HepG2 (cell line): ENCODE data around the gene RING1. TPM values are rescaled to one million over a fixed set of nuclear protein-coding genes. Genes with fewer than 3 reads are reported as not detected.
A peak's percentile ranks its signal among the peaks of the same experiment; 100 is the strongest.

Experiments used
- ATF1 ChIP-seq: IDR thresholded peaks from 2 replicates; pipeline ENCODE4 v1.6.1; 2016; ENCODE audit warnings: mild to moderate bottlenecking, control low read depth
- ATF7 ChIP-seq, 2 experiments: fragments of 450-650 bp in 1 of 2; sonication (generic) in 1 of 2; formaldehyde crosslinking in 1 of 2; IDR thresholded peaks; 2 replicates each; pipeline versions ENCODE4 v1.4.0 to v1.6.1; 2016 to 2020; ENCODE audit warnings: antibody characterized with exemption in 1 of 2, mild to moderate bottlenecking in 1 of 2, missing genetic modification reagents in 1 of 2
- BORCS8-MEF2B ChIP-seq: sonication (generic); formaldehyde crosslinking; IDR thresholded peaks from 2 replicates; pipeline ENCODE4 v1.8.0; 2022; ENCODE audit warnings: mild to moderate bottlenecking, missing genetic modification reagents
- CBFB ChIP-seq: sonication (generic); formaldehyde crosslinking; IDR thresholded peaks from 2 replicates; pipeline ENCODE4 v1.4.0; 2020; ENCODE audit warnings: missing genetic modification reagents
- FOXO1 ChIP-seq: sonication (generic); formaldehyde crosslinking; IDR thresholded peaks from 2 replicates; pipeline ENCODE4 v1.4.0; 2020; ENCODE audit warnings: missing genetic modification reagents
- HNF1B ChIP-seq: sonication (generic); formaldehyde crosslinking; IDR thresholded peaks from 2 replicates; pipeline ENCODE4 v1.5.1; 2020; ENCODE audit warnings: mild to moderate bottlenecking, moderate library complexity, missing genetic modification reagents
- KDM2A ChIP-seq: sonication (generic); formaldehyde crosslinking; IDR thresholded peaks from 2 replicates; pipeline ENCODE4 v1.4.0; 2020; ENCODE audit warnings: low read depth, missing genetic modification reagents, borderline replicate concordance
- LRRFIP1 ChIP-seq: sonication (generic); formaldehyde crosslinking; conservative IDR thresholded peaks from 2 replicates; pipeline ENCODE4 v1.4.0; 2020; ENCODE audit warnings: missing genetic modification reagents
- PBX2 ChIP-seq: IDR thresholded peaks from 2 replicates; pipeline ENCODE4 v1.6.1; 2016; ENCODE audit warnings: control low read depth
- PHF21A ChIP-seq: sonication (generic); formaldehyde crosslinking; IDR thresholded peaks from 2 replicates; pipeline ENCODE4 v1.5.0; 2020; ENCODE audit warnings: mild to moderate bottlenecking, missing genetic modification reagents
- SIX4 ChIP-seq: sonication (generic); formaldehyde crosslinking; IDR thresholded peaks from 2 replicates; pipeline ENCODE4 v1.4.0; 2020; ENCODE audit warnings: missing genetic modification reagents
- SOX13 ChIP-seq, 3 experiments: fragments of 450-650 bp in 1 of 3; sonication (generic) in 1 of 3; formaldehyde crosslinking in 1 of 3; IDR thresholded peaks in 2 of 3; conservative IDR thresholded peaks in 1 of 3; 2 replicates each; pipeline versions ENCODE4 v1.5.0 to v1.6.1; 2016 to 2020; ENCODE audit warnings: antibody characterized with exemption in 1 of 3, mild to moderate bottlenecking in 1 of 3, missing compliant biosample characterization in 1 of 3, missing genetic modification reagents in 1 of 3, moderate library complexity in 1 of 3
- THAP7 ChIP-seq: sonication (generic); formaldehyde crosslinking; IDR thresholded peaks from 2 replicates; pipeline ENCODE4 v1.8.1; 2023; ENCODE audit warnings: mild to moderate bottlenecking, missing genetic modification reagents
- TRIM24 ChIP-seq: sonication (generic); formaldehyde crosslinking; IDR thresholded peaks from 2 replicates; pipeline ENCODE4 v1.8.0; 2022; ENCODE audit warnings: mild to moderate bottlenecking, missing genetic modification reagents
- ZBTB7A ChIP-seq: sonication (generic); formaldehyde crosslinking; IDR thresholded peaks from 2 replicates; pipeline ENCODE4 v1.8.0; 2022; ENCODE audit warnings: mild to moderate bottlenecking, missing genetic modification reagents
- ZBTB7B ChIP-seq: sonication (generic); formaldehyde crosslinking; IDR thresholded peaks from 2 replicates; pipeline ENCODE4 v1.4.0; 2020; ENCODE audit warnings: missing genetic modification reagents
- ZNF180 ChIP-seq: sonication (generic); formaldehyde crosslinking; IDR thresholded peaks from 2 replicates; pipeline ENCODE4 v1.4.0; 2020; ENCODE audit warnings: low read depth, missing genetic modification reagents, borderline replicate concordance
- ZNF230 ChIP-seq: sonication (generic); formaldehyde crosslinking; IDR thresholded peaks from 2 replicates; pipeline ENCODE4 v1.4.0; 2020; ENCODE audit warnings: mild to moderate bottlenecking, missing genetic modification reagents
- ZNF3 ChIP-seq: IDR thresholded peaks from 2 replicates; pipeline ENCODE4 v1.7.0; 2017; ENCODE audit warnings: inconsistent platforms
- ZNF451 ChIP-seq: sonication (generic); formaldehyde crosslinking; IDR thresholded peaks from 2 replicates; pipeline ENCODE4 v1.5.0; 2020; ENCODE audit warnings: mild to moderate bottlenecking, missing genetic modification reagents
- ZNF639 ChIP-seq: conservative IDR thresholded peaks from 2 replicates; pipeline ENCODE4 v1.6.1; 2018; ENCODE audit warnings: missing genetic modification reagents
- polyA plus RNA-seq, 8 experiments: library from polyadenylated mRNA; depleted of rRNA in 3 of 8; stranded (reverse) in 7 of 8; unstranded in 1 of 8; fragments of >200 nt; fragmentation: Illumina TruSeq in 4 of 8; extraction: Trizol in 4 of 8; gene quantifications; 2 replicates each; pipeline versions ENCODE4 v1.2.1 to v1.2.3, GENCODE V29; 2011 to 2016; ENCODE audit warnings: low read depth in 4 of 8, missing spikeins in 1 of 8, mixed read lengths in 1 of 8; ENCODE audit not compliant: insufficient read depth in 1 of 8
- total RNA-seq, 5 experiments: library from RNA; depleted of rRNA; stranded (reverse); fragments of >200 nt; fragmentation: Illumina TruSeq; extraction: Trizol; gene quantifications; 2 replicates each; pipeline ENCODE4 v1.2.3, GENCODE V29; 2016; ENCODE audit warnings: low read depth in 1 of 5

Gene RING1
- total and polyA plus RNA-seq, 2 of the 13 experiments (the other 11 are each of a cell fraction or from before 2014, with no cell fraction given) = 23.9 to 33.6 TPM

- TF ChIP-seq ZNF451 (CRISPR knock-in tag) = peak; percentile 71
- TF ChIP-seq THAP7 = 0 out of 2 replicates have a peak, but pooled peaks have one; percentile 56
- TF ChIP-seq FOXO1 (CRISPR knock-in tag) = peak; percentile 13; the same call in 1 of the 2 replicates
- TF ChIP-seq SIX4 (CRISPR knock-in tag) = peak; percentile 14; the same call in 1 of the 2 replicates
- no peak for TF ChIP-seq ZNF180 (CRISPR knock-in tag)
- peak; percentile 83 for TF ChIP-seq PBX2 (CRISPR knock-in tag)
- TF ChIP-seq PHF21A = peak; percentile 87
- TF ChIP-seq ZBTB7B (CRISPR knock-in tag) = peak; percentile 64; the same call in 1 of the 2 replicates
- peak; percentile 12 for TF ChIP-seq HNF1B (CRISPR knock-in tag)
- TF ChIP-seq BORCS8-MEF2B (CRISPR knock-in tag) = peak; percentile 96
- TF ChIP-seq SOX13 (IDR thresholded peaks at IDR 0.05) = no peak
- TF ChIP-seq SOX13 (CRISPR knock-in tag; conservative IDR thresholded peaks at IDR 0.05 in 1 of 2, IDR thresholded peaks at IDR 0.05 in 1 of 2) = peak in 1 of 2 experiments; percentile 68; a peak in 3 of 4 replicates
- no peak for TF ChIP-seq ZNF639 (CRISPR knock-in tag)
- 0 out of 2 replicates have a peak, but pooled peaks have one; percentile 38 for TF ChIP-seq CBFB
- no peak for TF ChIP-seq ZNF3
- peak; percentile 77; the same call in 1 of the 2 replicates for TF ChIP-seq ZNF230 (CRISPR knock-in tag)
- 0 out of 2 replicates have a peak, but pooled peaks have one; percentile 48 for TF ChIP-seq LRRFIP1 (CRISPR knock-in tag)
- peak; percentile 67; the same call in 1 of the 2 replicates for TF ChIP-seq ATF1 (CRISPR knock-in tag)
- no peak for TF ChIP-seq ATF7 (IDR thresholded peaks at IDR 0.05)
- peak; percentile 41; the same call in 1 of the 2 replicates for TF ChIP-seq ATF7 (CRISPR knock-in tag; IDR thresholded peaks at IDR 0.05)
- TF ChIP-seq KDM2A (CRISPR knock-in tag) = peak; percentile 99
- no peak for TF ChIP-seq TRIM24 (CRISPR knock-in tag)
- TF ChIP-seq ZBTB7A (CRISPR knock-in tag) = no peak
These were observed 40.8 kb downstream of the RING1 start (continued) for GRCh38 chr6:33248932-33249731.
